Coronary artery (tissue), 2 donors: ENCODE results near the gene DNAJC15.

Experiments
- DNase-seq: peaks from one replicate; pipeline ENCODE4 v3.0.0-alpha.2; 2017; ENCODE audit warnings: low spot score
- H3K27ac ChIP-seq, 2 donors: fragments of 200-600 bp; sonication (generic); one replicate each; pipeline ENCODE4 v1.5.1; 2016 to 2019
- H3K4me3 ChIP-seq: fragments of 200-600 bp; sonication (generic); 2 replicates; pipeline ENCODE4 v1.5.1; 2016; ENCODE audit warnings: mild to moderate bottlenecking, moderate library complexity
- TF ChIP-seq, protein P1 (sequence below): fragments of 200-600 bp; sonication (generic); IDR thresholded peaks from one replicate; pipeline ENCODE4 v1.5.1; 2019; ENCODE audit warnings: antibody characterized with exemption

DNAJC15 gene

DNA sequence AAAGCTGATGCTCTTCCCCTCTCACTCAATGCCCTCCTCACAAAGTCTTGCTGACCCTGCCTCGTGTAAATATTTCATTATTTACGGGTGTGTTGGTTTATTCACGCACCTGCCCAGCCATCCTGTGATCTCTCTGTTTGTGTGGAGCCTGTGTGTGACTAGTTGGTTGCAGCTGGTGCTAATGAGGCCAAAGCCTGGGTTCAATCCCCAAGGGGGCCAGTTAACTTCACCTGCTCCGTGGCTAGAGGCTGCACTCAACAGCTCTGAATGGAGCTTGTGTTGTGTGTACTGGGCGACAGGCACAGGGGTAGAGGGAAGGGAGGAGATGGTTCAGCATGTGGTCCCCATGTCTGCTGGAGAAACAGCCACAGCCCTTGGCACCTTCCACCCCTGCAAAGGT lies 109.5 kb downstream of the DNAJC15 start:
- TF ChIP-seq, protein P1, sequence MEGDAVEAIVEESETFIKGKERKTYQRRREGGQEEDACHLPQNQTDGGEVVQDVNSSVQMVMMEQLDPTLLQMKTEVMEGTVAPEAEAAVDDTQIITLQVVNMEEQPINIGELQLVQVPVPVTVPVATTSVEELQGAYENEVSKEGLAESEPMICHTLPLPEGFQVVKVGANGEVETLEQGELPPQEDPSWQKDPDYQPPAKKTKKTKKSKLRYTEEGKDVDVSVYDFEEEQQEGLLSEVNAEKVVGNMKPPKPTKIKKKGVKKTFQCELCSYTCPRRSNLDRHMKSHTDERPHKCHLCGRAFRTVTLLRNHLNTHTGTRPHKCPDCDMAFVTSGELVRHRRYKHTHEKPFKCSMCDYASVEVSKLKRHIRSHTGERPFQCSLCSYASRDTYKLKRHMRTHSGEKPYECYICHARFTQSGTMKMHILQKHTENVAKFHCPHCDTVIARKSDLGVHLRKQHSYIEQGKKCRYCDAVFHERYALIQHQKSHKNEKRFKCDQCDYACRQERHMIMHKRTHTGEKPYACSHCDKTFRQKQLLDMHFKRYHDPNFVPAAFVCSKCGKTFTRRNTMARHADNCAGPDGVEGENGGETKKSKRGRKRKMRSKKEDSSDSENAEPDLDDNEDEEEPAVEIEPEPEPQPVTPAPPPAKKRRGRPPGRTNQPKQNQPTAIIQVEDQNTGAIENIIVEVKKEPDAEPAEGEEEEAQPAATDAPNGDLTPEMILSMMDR, result no peak
- H3K27ac ChIP-seq, result no peak overlapping the region
- DNase-seq, result no peak
- H3K4me3 ChIP-seq, result no peak overlapping the region

DNA sequence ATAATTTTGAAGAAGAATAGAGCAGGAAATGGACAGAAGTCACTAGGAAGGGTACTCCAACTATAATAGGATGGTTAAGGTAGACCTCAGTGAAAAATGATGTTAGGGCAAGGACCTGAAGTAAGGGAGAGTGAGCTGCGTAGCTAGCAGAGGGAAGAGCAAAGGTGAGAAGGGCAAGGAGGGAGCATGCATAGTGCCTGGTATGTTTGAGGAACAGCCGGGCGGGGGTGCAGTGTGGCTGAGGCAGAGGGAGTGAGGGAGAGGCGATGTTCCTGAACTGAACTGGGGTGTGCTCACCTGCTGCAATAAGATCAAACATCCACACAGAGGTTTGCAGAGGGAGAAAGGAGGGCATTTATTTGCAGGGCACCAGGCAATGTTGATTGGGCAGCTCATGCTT lies 110.4 kb downstream of the DNAJC15 start:
- DNase-seq, result no peak
- Histone ChIP-seq H3K27ac (no peak overlapping the region), H3K4me3 (no peak overlapping the region)
- TF ChIP-seq, protein P1, result no peak

DNA sequence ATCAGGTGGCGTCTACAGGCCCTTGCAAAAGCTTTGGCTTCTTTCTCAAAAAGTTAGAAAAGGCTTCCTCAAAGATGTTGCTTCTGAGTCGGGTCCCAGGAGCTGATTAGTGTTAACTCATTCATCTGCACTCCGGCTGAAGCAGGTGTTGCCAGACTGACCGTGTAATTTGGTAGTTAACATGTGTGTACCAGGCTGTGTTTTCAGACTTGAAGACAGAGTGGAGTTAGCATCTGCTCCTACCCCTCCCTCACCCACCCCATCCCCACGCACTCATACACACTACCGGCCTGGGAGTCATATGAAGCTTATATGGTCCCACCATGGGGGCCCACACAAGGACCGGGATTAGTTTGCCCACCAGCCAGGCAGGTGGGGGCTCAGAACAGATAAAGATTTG lies 111.5 kb downstream of the DNAJC15 start:
- Histone ChIP-seq H3K27ac (no peak overlapping the region), H3K4me3 (no peak overlapping the region)
- no peak for DNase-seq
- TF ChIP-seq, protein P1, result no peak

DNA sequence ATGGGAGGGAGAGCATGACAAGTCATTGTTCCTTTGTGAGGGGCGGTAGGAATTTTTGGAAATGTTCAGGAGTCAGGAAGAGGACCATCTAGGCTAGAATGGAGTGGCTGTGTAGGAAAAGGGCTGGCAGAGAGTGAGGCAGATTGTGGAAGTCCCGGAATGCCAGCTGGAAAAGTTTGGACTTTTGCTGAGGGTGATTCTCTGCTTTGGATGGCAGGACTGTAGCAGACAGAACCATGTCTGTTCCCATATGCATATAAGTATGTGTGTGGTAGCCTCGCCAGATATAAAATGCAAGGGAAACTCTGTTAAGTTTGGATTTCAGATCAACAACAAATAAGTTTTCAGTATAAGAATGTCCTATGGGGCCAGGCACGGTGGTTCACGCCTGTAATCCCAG lies 112.1 kb downstream of the DNAJC15 start:
- H3K27ac ChIP-seq, result no peak overlapping the region
- no peak for DNase-seq
- TF ChIP-seq, protein P1, result no peak
- H3K4me3 ChIP-seq, result no peak overlapping the region

DNA sequence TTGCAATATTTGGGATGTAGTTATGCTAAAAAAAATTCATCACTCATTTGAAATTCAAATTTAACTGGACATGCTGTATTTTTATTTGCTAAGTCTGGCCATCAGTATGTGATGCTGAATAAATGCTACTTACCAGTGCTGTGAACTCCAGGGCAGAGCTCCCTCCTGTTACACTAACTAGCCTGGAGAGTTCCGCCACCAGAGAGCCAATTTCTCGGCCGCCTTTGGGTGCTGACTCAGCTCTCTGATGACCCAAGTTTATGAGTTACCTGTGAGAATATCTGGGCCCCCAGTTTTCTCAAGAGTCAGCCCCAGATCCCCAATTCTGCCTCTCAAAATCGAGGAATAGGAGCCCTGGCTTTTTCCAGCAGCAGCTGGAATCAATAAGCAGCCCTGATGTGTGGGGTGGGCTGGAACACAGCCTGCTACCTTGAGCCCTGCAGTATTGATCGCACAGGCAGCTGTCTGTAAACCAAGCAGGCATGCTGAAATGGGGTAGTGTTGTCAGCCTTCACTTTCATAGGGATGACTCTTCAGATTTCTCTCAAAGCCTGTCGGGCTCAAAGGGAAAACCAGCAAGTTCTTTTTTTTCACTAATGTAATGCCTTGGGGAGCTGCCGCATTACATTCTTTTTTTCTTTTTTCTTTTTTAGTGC lies 113.7 kb downstream of the DNAJC15 start:
- Histone ChIP-seq H3K27ac (no peak overlapping the region), H3K4me3 (no peak overlapping the region)
- no peak for DNase-seq
- TF ChIP-seq, protein P1, result no peak

DNA sequence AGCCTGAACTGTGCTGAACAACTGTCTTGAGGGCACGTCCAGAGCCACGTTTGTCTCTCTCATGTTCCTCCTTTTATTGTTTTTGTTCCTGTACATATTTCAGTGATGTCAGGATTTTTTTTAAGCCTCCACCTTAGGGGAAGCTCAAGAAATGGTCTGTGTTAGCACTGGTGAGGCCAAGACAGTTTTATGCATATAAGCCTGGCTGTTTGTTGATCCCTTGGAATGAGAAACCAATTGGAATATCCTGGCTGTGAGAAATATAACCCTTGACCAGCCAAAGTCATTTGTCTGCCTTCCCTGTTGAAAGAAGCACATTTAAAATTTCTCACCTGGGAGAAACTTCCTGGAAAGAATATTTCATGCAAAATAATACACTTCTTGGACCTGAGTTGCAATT lies 115.8 kb downstream of the DNAJC15 start:
- DNase-seq, result no peak
- no peak overlapping the region for H3K4me3 ChIP-seq
- TF ChIP-seq, protein P1, result no peak
- H3K27ac ChIP-seq, result no peak overlapping the region

DNA sequence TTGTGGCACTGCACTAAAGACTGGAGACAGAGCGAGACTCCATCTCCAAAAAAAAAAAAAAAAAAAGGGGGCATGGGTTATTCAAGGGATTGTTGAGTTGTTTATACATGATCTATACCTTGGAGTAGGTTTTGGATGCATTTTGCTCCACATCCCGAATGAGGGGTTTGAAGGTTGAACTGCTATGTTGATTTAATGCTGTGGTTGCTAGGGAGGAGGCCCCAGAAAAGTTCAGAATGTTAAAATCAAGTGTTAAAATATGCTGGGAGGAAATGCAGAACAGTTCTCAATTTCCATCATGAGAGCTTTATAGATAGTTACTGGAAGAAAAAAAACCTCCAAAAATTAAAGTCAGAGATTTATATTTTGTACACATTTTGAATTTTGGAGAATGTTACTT lies 116.5 kb downstream of the DNAJC15 start:
- TF ChIP-seq, protein P1, result no peak
- Histone ChIP-seq H3K4me3 (no peak overlapping the region), H3K27ac (no peak overlapping the region)
- DNase-seq, result no peak
